Epithelial cell of esophagus (primary cell): ENCODE results near the gene CSTF3.
A peak's percentile ranks its signal among the peaks of the same experiment; 100 is the strongest.
"Not testable (repeated sequence)": the region's sequence is repeated elsewhere in the genome, so short reads cannot be mapped to it uniquely, and the experiment has no call there.

Experiments
- DNase-seq: peaks from one replicate; pipeline ENCODE4 v3.0.0; 2010; ENCODE audit warnings: low read depth
- H3K4me3 ChIP-seq: 2 replicates; pipeline ENCODE4 v1.5.1; 2011; ENCODE audit warnings: mild to moderate bottlenecking, low read length, control low read depth
- CTCF ChIP-seq: IDR thresholded peaks from 2 replicates; pipeline ENCODE4 v1.5.1; 2011; ENCODE audit warnings: low read depth, mild to moderate bottlenecking, low read length, control low read depth, inconsistent platforms; ENCODE audit not compliant: insufficient read depth; ENCODE audit errors: missing control alignments

The CSTF3 gene

GRCh38 chr11:33055375-33055774, 105.9 kb downstream of the CSTF3 start:
- H3K4me3 ChIP-seq, result no peak overlapping the region
- TF ChIP-seq CTCF, result no peak
- no peak for DNase-seq

DNA sequence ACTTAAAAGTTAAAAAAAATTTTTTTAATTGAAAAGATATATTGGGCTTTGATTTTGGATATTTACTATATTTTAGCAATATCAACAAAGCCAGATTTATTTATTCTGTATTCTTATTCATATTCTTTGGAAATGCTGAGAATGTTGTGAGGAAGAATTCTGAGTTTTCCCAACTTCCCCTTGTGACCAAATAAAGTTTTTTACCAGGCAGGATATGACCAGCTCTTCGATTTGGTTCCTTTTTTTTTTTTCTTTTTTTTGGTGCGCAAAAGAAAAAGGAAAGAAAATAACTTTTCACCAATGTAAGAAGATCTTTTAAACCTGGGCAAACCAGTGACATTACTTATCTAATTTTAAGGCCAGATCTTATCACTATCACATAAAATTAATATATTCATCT, 109.0 kb downstream of the CSTF3 start:
- no peak overlapping the region for H3K4me3 ChIP-seq
- no peak for DNase-seq
- TF ChIP-seq CTCF, result no peak

DNA sequence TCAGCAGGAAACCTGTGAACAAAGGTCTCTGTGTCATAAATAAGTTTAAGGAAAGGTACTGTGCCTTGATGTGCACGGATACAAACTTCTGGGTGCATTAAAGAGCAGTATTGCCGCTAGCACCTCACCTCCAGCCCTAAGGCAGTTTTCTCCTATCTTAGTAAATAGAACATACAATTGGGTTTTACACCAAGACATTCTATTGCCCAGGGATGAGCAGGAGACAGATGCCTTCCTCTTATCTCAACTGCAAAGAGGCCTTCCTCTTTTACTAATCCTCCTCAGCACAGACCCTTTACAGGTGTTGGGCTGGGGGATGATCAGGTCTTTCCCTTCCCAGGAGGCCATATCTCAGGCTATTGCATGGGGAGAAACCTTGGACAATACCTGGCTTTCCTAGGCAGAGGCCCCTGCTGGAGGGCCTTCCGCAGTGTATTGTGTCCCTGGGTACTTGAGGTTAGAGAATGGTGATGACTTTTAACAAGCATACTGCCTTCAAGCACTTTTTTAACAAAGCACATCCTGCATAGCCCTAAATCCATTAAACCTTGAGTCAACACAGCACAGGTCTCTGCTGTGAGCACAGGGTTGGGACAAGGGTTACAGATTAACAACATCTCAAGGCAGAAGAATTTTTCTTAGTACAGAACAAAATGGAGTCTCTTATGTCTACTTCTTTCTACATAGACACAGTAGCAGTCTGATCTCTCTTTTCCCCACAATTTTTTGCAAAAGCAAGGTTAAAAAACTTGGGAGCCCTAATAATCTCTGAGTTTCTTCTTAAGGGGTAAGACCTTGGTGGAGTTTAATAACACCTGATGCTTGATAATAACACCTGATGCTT, 111.5 kb downstream of the CSTF3 start:
- not testable (repeated sequence) for DNase-seq, H3K4me3 ChIP-seq

DNA sequence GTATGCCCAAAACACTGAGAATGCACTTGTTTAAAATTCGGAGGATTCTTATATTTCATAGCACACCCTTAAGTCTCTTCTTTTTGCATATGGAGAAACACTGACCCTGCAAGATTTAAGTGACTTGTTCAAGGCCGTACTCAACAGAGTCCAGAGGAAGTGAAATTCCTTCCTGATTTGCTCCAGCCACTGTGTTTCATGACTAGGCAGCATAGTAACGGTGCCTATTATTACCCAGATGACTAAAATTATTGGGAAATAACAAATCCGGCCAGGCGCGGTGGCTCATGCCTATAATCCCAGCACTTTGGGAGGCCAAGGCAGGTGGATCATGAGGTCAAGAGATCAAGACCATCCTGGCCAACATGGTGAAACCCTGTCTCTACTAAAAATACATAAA, 112.6 kb downstream of the CSTF3 start:
- H3K4me3 ChIP-seq, result not testable (repeated sequence)
- DNase-seq, result peak; percentile 30

- no peak for TF ChIP-seq CTCF
- peak; percentile 84 for DNase-seq
Observed at GRCh38 chr11:33045551-33046255, 115.6 kb downstream of the CSTF3 start.

DNA sequence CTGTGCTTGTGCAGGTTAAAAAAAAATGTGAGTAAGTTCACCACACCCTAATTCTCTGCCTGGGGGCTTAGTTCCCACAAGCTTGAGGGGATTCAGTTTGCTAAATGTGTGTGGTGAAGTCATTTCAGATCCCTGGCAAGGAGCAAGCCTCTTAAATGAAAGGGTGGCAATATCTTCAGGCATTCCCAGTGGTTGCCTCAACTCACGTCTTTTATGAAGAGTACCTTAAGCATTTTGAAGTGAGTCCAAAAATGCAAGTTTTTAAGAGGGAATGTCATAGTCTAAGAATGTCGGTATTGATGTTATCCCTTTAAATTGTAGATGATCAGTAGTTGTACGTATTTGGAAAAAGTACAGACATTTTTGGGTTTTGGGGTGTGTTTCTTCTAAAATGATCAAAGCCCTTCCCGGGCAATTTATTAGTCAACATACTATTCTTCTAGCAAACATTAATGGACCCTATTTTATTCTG, 117.0 kb downstream of the CSTF3 start:
- no peak overlapping the region for H3K4me3 ChIP-seq
- DNase-seq, result peak; percentile 89
- TF ChIP-seq CTCF, result no peak

More at GRCh38 chr11:33045551-33046255, 115.6 kb downstream of the CSTF3 start:
- no peak overlapping the region for H3K4me3 ChIP-seq

- TF ChIP-seq CTCF, result no peak
- H3K4me3 ChIP-seq, result no peak overlapping the region
- DNase-seq, result no peak
Observed at GRCh38 chr11:33043221-33043830, 118.0 kb downstream of the CSTF3 start.
